ENCODE measurements around the gene DAZAP1.
"Not testable (repeated sequence)": the region's sequence is repeated elsewhere in the genome, so short reads cannot be mapped to it uniquely, and the experiment has no call there.

The DAZAP1 gene

GRCh38 chr19:1411255-1412191 lies 4.1 kb downstream of the DAZAP1 start:
- no peak for DNase-seq

DNA sequence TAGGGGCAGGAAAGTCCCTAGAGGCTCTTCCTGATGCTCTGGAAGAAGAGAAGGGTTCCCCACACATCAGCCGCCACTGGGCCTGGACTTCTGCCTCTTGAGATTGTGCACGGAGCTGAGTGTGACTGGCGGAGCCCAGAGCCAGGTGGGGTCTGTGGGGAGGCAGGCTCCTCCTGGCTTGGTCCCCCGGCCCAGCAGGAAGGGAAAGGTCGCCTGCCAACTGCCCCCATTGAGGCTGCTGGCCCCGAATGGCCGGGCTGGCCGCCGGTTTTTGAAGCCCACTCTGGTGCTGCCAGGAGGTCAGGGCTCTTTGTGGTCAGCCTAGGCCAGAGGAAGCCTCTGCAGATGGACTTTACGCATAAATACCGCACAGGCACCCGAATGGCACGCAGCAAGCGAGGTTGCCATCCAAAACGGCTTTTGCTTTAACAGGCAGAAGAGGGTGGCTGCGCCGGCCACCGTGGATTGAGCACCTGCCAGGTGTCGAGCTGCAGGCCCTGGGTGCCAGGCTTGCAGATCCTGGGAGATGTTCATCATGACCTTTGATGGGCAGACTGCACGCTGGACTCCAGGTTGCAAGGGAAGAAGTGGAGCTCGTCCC lies 5.0 kb downstream of the DAZAP1 start:
- no peak for DNase-seq

- DNase-seq, result no peak
Observed at GRCh38 chr19:1412995-1413800, 5.8 kb downstream of the DAZAP1 start.

GRCh38 chr19:1416014-1416841 lies 8.8 kb downstream of the DAZAP1 start:
- DNase-seq, result no peak

GRCh38 chr19:1417145-1417544 lies 9.8 kb downstream of the DAZAP1 start:
- no peak for DNase-seq

- no peak for DNase-seq
Observed at GRCh38 chr19:1417681-1418495, 10.5 kb downstream of the DAZAP1 start.

DNA sequence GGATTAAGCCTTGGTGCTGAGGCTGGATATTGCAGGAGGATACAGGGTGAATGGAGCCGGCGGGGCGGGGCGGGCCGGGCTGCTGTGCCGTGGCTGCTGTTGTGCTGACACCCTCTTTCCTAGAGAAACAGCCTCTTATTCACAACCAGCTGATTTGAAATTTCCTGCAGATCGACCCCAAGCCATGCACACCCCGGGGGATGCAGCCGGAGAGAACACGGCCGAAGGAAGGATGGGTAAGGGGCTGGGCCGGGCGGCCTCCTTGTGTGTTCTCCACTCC lies 11.1 kb downstream of the DAZAP1 start:
- DNase-seq, result no peak

GRCh38 chr19:1418951-1419738 lies 11.8 kb downstream of the DAZAP1 start:
- DNase-seq, result no peak

DNA sequence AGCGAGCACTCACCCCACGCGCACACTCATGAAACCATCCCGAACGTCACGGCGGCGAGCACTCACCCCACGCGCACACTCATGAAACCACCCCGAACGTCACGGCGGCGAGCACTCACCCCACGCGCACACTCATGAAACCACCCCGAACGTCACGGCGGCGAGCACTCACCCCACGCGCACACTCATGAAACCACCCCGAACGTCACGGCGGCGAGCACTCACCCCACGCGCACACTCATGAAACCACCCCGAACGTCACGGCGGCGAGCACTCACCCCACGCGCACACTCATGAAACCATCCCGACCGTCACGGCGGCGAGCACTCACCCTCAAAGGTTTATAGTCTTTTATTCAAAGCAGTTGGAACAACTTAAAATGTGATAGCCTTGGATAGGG lies 12.7 kb downstream of the DAZAP1 start:
- DNase-seq, result not testable (repeated sequence)

- DNase-seq, result no peak
Observed at GRCh38 chr19:1420590-1420989, 13.2 kb downstream of the DAZAP1 start.

GRCh38 chr19:1421218-1421957 lies 14.0 kb downstream of the DAZAP1 start:
- no peak for DNase-seq

DNA sequence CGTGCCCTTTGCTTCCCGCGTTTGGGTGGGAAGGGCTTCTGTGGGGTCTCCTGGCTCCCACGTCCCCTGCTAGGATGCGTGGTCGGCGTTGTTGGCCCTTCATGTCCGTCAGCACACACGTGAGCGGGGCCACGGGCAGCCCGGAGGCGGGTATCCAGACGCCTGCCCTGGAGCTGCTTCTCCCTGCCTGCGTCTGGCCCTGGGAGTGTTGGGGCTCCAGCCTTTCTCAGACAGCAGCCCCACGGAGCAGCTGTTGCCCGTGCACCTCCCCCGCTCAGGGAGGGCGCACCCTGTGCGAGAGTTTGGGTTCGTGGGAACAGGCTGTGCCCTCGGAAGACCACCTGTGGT lies 14.5 kb downstream of the DAZAP1 start:
- DNase-seq, result no peak

DNA sequence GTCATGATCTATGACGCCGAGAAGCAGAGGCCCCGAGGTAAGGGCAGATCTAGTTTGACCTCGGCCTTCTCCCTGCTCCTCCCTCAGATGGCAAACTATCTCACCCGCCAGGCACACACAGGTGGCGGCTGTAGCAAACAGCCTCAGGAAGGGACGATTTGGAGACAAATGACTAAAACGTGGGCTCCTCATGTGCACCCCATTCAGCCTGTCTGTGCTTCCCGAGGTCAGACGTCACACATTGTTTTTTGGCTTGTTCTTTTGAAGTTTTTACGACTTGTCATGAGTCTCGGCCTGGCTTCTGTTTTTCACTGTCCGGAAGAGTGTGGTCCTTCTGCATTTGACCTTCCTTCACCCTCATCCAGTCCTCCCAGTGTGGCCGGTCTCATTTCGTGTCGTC lies 15.0 kb downstream of the DAZAP1 start:
- DNase-seq, result no peak

DNA sequence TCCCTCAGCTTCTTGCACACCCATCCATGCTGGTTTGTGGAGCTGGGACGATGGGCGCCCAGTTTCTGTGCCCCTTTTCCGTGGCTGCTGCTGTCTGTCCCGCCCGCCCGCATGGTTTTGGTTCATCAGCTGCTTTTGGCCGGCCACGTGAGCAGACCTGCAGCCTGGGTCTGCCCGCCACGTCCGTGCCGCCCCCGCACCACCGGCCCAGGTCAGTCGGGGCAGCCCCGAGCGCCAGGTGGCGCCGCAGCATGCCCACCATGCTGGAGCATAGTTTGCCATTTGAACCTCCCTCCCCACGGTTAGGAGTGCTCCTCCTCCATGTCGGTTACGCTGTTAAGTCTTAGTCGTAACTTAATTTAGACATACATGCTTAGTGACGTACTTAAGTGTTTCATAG lies 15.6 kb downstream of the DAZAP1 start:
- no peak for DNase-seq

- no peak for DNase-seq
Observed at GRCh38 chr19:1423436-1424191, 16.2 kb downstream of the DAZAP1 start.

- no peak for DNase-seq
Observed at GRCh38 chr19:1424192-1424955, 17.0 kb downstream of the DAZAP1 start.

GRCh38 chr19:1425102-1425837 lies 17.9 kb downstream of the DAZAP1 start:
- DNase-seq, result no peak

GRCh38 chr19:1425902-1426301 lies 18.5 kb downstream of the DAZAP1 start:
- no peak for DNase-seq

Measured in NCI-H510A treated with DMSO at 0.1 percent for 48 hours (cell line).